CD4-positive, alpha-beta T cell treated with Interleukin-17A for 1 hour (primary cell): ENCODE measurements around the gene ZNF433.

Source experiments
- DNase-seq: peaks from one replicate; pipeline ENCODE4 v3.0.0-alpha.2; 2020

The ZNF433 gene

DNA sequence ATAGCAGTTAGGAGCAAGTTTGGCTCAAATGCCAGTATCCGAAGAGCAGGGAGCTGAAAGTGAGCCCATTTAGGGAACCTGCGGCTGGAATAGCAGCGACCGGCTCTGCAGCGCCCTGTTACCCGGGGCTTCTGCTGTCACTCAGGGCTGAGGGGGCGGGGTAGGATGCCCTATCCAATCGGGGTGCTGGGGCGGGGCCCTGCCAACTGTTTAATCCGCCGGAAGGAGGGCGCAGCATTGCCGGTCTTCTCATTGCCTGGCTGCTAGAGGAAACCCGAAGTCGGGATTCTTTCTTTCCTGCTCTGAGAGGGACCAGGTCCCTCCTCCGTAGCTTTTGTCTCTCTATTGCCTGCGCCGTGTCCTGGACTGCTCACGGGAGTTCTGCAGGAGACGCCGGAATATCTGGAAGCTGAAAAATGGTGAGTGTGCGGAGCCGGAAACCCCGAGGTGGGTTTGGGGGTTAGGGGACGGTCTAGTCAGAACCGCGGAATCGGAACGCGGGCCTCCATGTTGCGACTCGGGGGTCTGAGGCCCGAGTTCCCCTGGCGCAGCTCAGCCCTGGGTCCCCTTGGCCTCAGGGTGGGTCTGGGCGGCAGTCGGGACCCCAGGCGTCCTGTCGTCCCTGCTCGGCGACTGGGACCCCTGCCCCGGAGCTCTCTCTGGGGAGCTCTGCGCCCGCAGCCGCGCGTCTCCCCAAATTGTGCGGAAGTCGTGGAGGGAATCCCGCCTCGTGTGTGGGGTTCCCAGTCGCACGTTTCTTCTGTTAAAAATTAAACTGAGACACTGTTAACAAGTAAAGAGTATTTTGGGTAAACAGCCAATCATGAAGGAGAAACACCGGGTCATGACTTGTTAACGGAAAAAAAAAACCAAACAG is 47.8 kb downstream of the ZNF433 start:
- DNase-seq: peak; percentile 91

DNA sequence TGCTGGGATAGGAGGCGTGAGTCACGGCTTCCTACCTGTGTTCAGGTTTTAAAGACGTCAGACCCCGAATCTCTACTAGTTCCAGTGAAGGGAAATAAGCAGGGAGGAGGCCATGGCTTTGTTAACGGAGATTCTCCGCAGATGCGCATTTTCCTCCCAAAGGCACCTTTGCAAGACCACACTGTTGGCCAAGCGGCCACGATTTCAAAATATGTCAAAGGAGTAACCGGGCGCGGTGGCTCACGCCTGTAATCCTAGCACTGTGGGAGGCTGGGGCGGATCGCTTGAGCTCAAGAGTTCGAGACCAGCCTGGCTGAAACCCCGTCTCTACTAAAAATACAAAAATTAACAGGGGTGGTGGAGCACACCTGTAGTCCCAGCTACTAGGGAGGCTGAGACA is 48.7 kb downstream of the ZNF433 start:
- DNase-seq: no peak

DNA sequence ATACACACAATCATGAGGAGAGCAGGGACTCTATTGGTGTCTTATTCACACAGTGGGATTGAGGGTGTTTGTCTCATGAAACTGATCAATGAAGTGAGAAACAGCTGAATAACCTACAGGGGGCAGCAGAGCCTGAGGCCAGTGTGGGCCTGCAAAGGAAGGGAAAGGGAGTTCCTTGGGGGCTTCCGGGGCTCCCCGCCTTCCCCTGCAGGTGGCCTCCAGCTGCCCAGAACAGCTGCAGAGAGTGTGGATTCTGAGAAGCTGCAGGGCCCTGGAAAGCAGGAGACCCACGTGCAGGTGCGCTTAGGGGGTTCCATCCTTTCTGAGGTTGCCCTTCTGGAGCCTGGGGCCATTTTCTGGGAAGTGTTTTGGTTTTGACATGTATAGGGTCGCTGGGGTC is 50.5 kb downstream of the ZNF433 start:
- peak; percentile 29 for DNase-seq

DNA sequence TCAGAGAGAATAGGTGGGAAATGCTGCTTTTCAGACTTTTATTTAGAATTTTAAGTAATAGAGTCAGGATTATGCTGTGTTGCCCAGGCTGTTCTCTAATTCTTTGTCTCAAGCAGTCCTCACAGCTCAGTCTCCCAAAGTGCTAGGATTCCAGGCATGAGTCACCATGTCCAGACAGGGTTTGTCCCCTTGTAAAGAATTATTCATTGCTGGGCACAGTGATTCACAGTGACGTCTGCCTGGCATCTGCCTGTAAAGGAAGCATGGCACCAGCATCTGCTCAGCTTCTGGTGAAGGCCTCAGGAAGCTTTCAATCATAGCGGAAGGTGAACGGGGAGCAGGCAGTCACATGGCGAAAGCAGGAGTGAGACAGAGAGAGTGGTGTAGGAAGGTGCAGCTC is 53.0 kb downstream of the ZNF433 start:
- no peak for DNase-seq

DNA sequence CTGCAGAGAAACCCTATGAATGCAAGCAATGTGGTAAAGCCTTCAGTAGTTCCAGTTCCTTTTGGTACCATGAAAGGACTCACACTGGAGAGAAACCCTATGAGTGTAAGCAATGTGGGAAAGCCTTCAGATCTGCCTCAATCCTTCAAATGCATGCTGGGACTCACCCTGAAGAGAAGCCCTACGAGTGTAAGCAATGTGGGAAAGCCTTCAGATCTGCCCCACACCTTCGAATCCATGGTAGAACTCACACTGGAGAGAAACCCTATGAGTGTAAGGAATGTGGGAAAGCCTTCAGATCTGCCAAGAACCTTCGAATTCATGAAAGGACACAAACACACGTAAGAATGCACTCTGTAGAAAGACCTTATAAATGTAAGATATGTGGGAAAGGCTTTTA is 56.0 kb downstream of the ZNF433 start:
- no peak for DNase-seq

DNA sequence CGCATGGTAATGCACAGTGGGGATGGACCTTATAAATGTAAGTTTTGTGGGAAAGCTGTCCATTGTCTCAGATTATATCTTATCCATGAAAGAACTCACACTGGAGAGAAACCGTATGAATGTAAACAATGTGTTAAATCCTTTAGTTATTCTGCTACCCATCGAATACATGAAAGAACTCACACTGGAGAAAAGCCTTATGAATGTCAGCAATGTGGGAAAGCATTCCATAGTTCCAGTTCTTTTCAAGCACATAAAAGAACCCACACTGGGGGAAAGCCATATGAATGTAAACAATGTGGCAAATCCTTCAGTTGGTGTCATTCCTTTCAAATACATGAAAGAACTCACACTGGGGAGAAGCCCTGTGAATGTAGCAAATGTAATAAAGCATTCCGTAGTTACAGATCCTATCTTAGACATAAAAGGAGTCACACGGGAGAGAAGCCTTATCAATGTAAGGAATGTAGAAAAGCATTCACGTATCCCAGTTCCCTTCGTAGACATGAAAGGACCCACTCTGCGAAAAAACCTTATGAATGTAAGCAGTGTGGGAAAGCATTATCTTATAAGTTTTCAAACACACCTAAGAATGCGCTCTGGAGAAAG is 56.9 kb downstream of the ZNF433 start:
- no peak for DNase-seq

DNA sequence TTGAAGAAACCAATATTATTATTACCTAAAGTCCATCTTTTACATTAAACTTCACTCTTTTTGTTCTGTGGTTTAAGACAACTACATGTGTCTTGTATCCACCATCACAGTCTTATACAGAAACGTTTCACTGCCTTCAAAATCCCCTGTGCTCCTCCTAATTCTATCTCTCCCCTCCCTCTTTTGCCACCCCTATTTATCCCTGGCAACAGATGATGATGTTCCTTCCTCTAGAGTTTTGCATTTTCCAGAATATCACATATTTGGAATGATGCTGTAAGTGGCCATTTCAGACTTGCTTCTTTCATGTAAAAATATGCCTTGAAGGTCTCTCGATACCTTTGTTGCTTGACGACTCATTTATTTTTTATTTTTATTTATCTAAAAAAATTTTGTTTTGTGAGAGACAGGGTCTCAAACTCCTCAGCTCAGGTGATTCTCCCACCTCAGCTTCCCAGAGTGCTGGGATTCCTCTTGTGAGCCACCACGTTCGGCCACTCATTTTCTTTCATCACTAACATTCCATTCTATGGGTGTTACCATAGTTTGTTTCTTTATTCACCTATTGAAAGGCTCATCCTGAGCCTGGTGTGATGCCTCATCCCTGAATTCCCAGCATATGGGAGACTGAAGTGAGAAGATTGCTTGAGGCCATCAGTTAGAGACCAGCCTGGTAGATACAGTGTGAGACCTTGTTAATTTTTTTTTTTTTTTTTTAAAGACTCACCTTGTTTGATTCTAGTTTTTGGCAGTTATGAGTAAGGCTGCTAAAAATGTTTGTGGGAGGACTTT is 62.3 kb downstream of the ZNF433 start:
- no peak for DNase-seq

DNA sequence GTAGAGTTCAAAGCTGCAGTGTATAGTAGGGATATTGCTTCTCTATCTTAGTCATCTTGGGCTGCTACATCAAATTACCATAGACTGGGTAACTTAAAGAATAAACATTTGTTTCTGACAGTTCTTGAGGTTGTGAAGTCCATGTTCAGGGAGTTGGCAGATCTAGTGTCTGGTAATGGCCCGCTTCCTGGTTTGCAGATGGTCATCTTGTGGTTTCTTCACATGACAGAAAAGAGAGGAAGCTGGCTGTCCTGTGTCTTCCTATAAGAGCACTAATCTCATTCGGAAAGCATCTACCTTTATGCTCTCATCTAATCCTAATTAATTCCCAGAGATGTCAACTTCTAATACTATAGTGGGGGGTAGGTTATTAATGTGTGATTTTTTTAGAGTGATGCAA is 64.4 kb downstream of the ZNF433 start:
- DNase-seq: no peak

DNA sequence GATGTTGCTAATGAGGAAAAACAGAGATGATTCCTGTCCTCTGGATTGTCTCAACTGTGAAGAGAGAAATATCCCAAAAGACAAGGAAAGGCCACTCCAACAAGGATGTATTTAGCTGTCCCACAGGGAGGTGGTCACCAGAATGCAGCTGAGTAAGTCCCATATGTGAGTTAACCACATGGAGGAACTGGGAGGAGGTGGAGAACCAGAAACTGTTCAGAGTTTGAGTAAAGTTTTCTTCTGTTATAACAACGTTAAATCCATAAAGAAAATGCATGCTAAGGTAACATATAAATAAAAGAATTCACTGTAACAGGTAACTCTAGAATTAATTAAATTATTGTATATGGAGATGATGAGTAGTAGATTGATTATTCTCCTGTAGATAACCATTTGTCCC is 65.3 kb downstream of the ZNF433 start:
- no peak for DNase-seq

DNA sequence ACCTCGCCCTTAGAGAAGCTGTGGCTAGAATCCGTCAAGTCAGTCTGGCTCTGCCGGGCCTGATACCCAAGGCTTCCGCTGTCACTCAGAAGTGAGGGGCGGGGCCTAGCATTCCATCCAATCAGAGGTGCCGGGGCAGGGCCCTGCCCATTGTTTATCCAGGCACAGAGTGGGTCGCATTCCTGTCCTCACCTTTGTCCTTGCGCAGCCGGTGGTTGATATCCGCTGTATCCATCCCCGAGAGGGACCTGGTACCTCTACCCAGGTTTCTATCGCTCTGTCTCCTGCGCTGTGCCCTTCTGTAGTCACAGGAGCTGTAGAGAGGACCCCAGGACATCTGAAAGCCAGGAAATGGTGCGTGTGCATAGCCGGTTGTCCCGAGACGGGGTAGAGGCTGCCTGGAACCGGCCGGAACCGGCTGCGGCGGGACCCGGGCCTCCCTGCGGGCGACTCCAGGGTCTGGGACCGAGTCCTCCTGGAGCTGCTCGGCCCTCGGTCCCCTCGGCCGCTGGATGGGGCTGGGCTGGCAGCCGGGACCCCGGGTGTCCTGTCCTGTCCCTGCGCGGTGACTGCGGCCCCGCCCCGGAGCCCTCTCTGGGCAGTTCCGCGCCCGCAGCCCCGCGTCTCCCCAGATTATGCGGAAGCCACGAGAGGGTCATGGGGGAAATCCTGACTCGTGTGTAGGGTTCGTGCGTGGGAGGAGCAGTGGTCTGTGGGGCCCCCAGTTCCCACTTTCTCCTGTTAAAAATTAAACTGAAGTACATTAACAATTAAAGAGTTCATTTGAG is 70.4 kb downstream of the ZNF433 start, which contains the start of gene ZNF763:
Gene ZNF763 (plus strand): TSS at position 183 of the 788 bp plus-strand sequence. CDS start 169 bp downstream, at position 352.
- peak; percentile 93 for DNase-seq
